HepG2 (cell line): ENCODE measurements around the gene PEAK3. TPM values are rescaled to one million over a fixed set of nuclear protein-coding genes. Genes with fewer than 3 reads are reported as not detected.

ENCODE experiments used
- ADNP ChIP-seq: sonication (generic); formaldehyde crosslinking; IDR thresholded peaks from 2 replicates; pipeline ENCODE4 v1.4.0; 2020; ENCODE audit warnings: missing genetic modification reagents
- FOXJ3 ChIP-seq: sonication (generic); formaldehyde crosslinking; IDR thresholded peaks from 2 replicates; pipeline ENCODE4 v1.4.0; 2020; ENCODE audit warnings: missing genetic modification reagents, mild to moderate bottlenecking, borderline replicate concordance
- KDM3A ChIP-seq: IDR thresholded peaks from 2 replicates; pipeline ENCODE4 v1.6.1; 2018; ENCODE audit warnings: low read depth, missing compliant biosample characterization
- MYNN ChIP-seq: sonication (generic); formaldehyde crosslinking; IDR thresholded peaks from 2 replicates; pipeline ENCODE4 v1.4.0; 2020; ENCODE audit warnings: mild to moderate bottlenecking, low read depth, missing genetic modification reagents
- NR2F1 ChIP-seq, 2 experiments: fragments of 450-650 bp in 1 of 2; formaldehyde crosslinking in 1 of 2; IDR thresholded peaks; 2 replicates each; pipeline versions ENCODE4 v1.5.0 to v1.6.1; 2016 to 2020; ENCODE audit warnings: mild to moderate bottlenecking in 1 of 2, missing compliant biosample characterization in 1 of 2, missing genetic modification reagents in 1 of 2, moderate library complexity in 1 of 2
- PTBP1 ChIP-seq: fragments of 200-400 bp; formaldehyde crosslinking; IDR thresholded peaks from 2 replicates; pipeline ENCODE4 v1.6.1; 2018; ENCODE audit warnings: low read length, low read depth; ENCODE audit not compliant: poor library complexity, severe bottlenecking
- RXRA ChIP-seq: sonication (generic); formaldehyde crosslinking; IDR thresholded peaks from 2 replicates; pipeline ENCODE4 v1.5.1; 2020; ENCODE audit warnings: missing genetic modification reagents
- SIN3B ChIP-seq: fragments of 150-350 bp; IDR thresholded peaks from 2 replicates; pipeline ENCODE4 v1.6.1; 2014; ENCODE audit warnings: low read length
- TARDBP ChIP-seq: sonication (generic); formaldehyde crosslinking; IDR thresholded peaks from 2 replicates; pipeline ENCODE4 v1.8.0; 2022; ENCODE audit warnings: mild to moderate bottlenecking, missing genetic modification reagents
- THRA ChIP-seq: sonication (generic); formaldehyde crosslinking; IDR thresholded peaks from 2 replicates; pipeline ENCODE4 v1.4.0; 2020; ENCODE audit warnings: missing genetic modification reagents, borderline replicate concordance
- ZBTB21 ChIP-seq: sonication (generic); formaldehyde crosslinking; IDR thresholded peaks from 2 replicates; pipeline ENCODE4 v1.4.0; 2020; ENCODE audit warnings: missing genetic modification reagents
- ZNF382 ChIP-seq: sonication (generic); formaldehyde crosslinking; IDR thresholded peaks from 2 replicates; pipeline ENCODE4 v1.5.0; 2020; ENCODE audit warnings: missing genetic modification reagents, mild to moderate bottlenecking, borderline replicate concordance
- ZNF629 ChIP-seq: sonication (generic); formaldehyde crosslinking; conservative IDR thresholded peaks from 2 replicates; pipeline ENCODE4 v1.5.0; 2020; ENCODE audit warnings: missing genetic modification reagents
- ZNF777 ChIP-seq: sonication (generic); formaldehyde crosslinking; IDR thresholded peaks from 2 replicates; pipeline ENCODE4 v1.4.0; 2020; ENCODE audit warnings: missing genetic modification reagents
- ZNF839 ChIP-seq: sonication (generic); formaldehyde crosslinking; IDR thresholded peaks from 2 replicates; pipeline ENCODE4 v1.4.0; 2020; ENCODE audit warnings: missing genetic modification reagents, mild to moderate bottlenecking, borderline replicate concordance
- ZSCAN25 ChIP-seq: sonication (generic); formaldehyde crosslinking; IDR thresholded peaks from 2 replicates; pipeline ENCODE4 v1.8.0; 2022; ENCODE audit warnings: mild to moderate bottlenecking, missing genetic modification reagents
- ZXDC ChIP-seq: sonication (generic); formaldehyde crosslinking; IDR thresholded peaks from 2 replicates; pipeline ENCODE4 v1.5.0; 2020; ENCODE audit warnings: mild to moderate bottlenecking, missing genetic modification reagents
- polyA plus RNA-seq, 8 experiments: library from polyadenylated mRNA; depleted of rRNA in 3 of 8; stranded (reverse) in 7 of 8; unstranded in 1 of 8; fragments of >200 nt; fragmentation: Illumina TruSeq in 4 of 8; extraction: Trizol in 4 of 8; gene quantifications; 2 replicates each; pipeline versions ENCODE4 v1.2.1 to v1.2.3, GENCODE V29; 2011 to 2016; ENCODE audit warnings: low read depth in 4 of 8, missing spikeins in 1 of 8, mixed read lengths in 1 of 8; ENCODE audit not compliant: insufficient read depth in 1 of 8
- total RNA-seq, 5 experiments: library from RNA; depleted of rRNA; stranded (reverse); fragments of >200 nt; fragmentation: Illumina TruSeq; extraction: Trizol; gene quantifications; 2 replicates each; pipeline ENCODE4 v1.2.3, GENCODE V29; 2016; ENCODE audit warnings: low read depth in 1 of 5
- TF ChIP-seq, protein P1 (sequence below): sonication (generic); formaldehyde crosslinking; IDR thresholded peaks from 2 replicates; pipeline ENCODE4 v1.4.0; 2020; ENCODE audit warnings: missing genetic modification reagents
- TF ChIP-seq, protein P2 (sequence below): sonication (generic); formaldehyde crosslinking; IDR thresholded peaks from 2 replicates; pipeline ENCODE4 v1.4.0; 2020; ENCODE audit warnings: missing genetic modification reagents, mild to moderate bottlenecking, borderline replicate concordance

Gene PEAK3
- total and polyA plus RNA-seq, 2 of the 13 experiments (the other 11 are each of a cell fraction or from before 2014, with no cell fraction given): not detected

DNA sequence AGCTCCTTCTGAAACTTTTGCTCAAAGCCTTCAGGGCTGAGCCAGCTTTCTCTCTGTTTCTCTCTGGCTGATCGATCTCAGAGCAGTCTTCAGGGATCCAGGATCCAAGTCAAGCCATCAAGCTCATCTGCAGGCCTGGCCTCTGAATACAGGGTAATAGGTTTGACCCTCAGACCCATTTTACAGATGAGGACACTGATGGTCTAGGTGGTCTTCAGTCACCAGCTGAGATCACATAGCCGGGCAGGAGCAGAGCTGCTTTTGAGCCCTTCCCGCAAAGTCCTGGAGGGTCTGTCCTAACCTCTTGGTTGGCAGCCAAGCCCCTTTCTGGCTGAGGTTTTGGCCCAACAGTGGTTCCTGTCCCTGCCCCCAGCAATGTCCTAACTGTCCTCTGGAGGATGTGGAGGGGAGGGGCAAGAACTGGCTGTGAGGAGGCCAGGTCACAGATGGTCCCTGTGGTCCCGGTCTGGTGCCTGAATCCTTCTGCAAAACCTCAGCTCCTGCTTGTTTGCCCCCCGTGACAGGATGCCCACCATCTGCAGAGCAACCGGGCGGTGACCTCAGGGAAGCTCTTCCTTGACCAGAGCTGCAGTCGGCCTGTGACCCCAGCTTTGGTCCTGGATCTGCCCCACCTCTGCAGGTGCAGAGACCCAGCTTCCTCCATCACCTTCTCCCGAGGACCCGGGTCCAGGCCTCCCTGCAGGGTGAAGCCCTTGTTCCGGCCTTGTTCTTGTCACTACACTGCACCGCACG, 5.8 kb upstream of the PEAK3 start (continued):
- TF ChIP-seq, protein P1, sequence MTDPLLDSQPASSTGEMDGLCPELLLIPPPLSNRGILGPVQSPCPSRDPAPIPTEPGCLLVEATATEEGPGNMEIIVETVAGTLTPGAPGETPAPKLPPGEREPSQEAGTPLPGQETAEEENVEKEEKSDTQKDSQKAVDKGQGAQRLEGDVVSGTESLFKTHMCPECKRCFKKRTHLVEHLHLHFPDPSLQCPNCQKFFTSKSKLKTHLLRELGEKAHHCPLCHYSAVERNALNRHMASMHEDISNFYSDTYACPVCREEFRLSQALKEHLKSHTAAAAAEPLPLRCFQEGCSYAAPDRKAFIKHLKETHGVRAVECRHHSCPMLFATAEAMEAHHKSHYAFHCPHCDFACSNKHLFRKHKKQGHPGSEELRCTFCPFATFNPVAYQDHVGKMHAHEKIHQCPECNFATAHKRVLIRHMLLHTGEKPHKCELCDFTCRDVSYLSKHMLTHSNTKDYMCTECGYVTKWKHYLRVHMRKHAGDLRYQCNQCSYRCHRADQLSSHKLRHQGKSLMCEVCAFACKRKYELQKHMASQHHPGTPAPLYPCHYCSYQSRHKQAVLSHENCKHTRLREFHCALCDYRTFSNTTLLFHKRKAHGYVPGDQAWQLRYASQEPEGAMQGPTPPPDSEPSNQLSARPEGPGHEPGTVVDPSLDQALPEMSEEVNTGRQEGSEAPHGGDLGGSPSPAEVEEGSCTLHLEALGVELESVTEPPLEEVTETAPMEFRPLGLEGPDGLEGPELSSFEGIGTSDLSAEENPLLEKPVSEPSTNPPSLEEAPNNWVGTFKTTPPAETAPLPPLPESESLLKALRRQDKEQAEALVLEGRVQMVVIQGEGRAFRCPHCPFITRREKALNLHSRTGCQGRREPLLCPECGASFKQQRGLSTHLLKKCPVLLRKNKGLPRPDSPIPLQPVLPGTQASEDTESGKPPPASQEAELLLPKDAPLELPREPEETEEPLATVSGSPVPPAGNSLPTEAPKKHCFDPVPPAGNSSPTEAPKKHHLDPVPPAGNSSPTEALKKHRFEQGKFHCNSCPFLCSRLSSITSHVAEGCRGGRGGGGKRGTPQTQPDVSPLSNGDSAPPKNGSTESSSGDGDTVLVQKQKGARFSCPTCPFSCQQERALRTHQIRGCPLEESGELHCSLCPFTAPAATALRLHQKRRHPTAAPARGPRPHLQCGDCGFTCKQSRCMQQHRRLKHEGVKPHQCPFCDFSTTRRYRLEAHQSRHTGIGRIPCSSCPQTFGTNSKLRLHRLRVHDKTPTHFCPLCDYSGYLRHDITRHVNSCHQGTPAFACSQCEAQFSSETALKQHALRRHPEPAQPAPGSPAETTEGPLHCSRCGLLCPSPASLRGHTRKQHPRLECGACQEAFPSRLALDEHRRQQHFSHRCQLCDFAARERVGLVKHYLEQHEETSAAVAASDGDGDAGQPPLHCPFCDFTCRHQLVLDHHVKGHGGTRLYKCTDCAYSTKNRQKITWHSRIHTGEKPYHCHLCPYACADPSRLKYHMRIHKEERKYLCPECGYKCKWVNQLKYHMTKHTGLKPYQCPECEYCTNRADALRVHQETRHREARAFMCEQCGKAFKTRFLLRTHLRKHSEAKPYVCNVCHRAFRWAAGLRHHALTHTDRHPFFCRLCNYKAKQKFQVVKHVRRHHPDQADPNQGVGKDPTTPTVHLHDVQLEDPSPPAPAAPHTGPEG (CRISPR knock-in tag): 0 out of 2 replicates have a peak, but pooled peaks have one; percentile 35
- TF ChIP-seq ZNF777 (CRISPR knock-in tag): no peak
- TF ChIP-seq ZNF839 (CRISPR knock-in tag): 0 out of 2 replicates have a peak, but pooled peaks have one; percentile 32
- no peak for TF ChIP-seq ZNF382 (CRISPR knock-in tag)
- no peak for TF ChIP-seq FOXJ3 (CRISPR knock-in tag)
- TF ChIP-seq ZXDC (CRISPR knock-in tag): no peak
- no peak for TF ChIP-seq ADNP (CRISPR knock-in tag)
- TF ChIP-seq, protein P2, sequence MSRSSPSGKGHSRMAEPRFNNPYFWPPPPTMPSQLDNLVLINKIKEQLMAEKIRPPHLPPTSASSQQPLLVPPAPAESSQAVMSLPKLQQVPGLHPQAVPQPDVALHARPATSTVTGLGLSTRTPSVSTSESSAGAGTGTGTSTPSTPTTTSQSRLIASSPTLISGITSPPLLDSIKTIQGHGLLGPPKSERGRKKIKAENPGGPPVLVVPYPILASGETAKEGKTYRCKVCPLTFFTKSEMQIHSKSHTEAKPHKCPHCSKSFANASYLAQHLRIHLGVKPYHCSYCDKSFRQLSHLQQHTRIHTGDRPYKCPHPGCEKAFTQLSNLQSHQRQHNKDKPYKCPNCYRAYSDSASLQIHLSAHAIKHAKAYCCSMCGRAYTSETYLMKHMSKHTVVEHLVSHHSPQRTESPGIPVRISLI (CRISPR knock-in tag): no peak
- TF ChIP-seq RXRA (CRISPR knock-in tag): no peak
- TF ChIP-seq MYNN (CRISPR knock-in tag): no peak
- TF ChIP-seq NR2F1 (CRISPR knock-in tag; IDR thresholded peaks at IDR 0.05): no peak
- TF ChIP-seq PTBP1: no peak
- no peak for TF ChIP-seq SIN3B
- TF ChIP-seq ZBTB21: no peak
- no peak for TF ChIP-seq ZSCAN25 (CRISPR knock-in tag)
- no peak for TF ChIP-seq THRA (CRISPR knock-in tag)
- no peak for TF ChIP-seq KDM3A
- TF ChIP-seq ZNF629 (CRISPR knock-in tag): peak; percentile 88
- no peak for TF ChIP-seq TARDBP (CRISPR knock-in tag)
